CD4-positive, alpha-beta T cell treated with Interleukin-12 subunit alpha and Interleukin-12 subunit beta, for 1 hour (primary cell): Measurements from ENCODE around the gene SPPL2B.
"Not testable (repeated sequence)": the region's sequence is repeated elsewhere in the genome, so short reads cannot be mapped to it uniquely, and the experiment has no call there.

ENCODE experiments used
- DNase-seq: peaks from one replicate; pipeline ENCODE4 v3.0.0-alpha.2; 2020

Gene SPPL2B

DNA sequence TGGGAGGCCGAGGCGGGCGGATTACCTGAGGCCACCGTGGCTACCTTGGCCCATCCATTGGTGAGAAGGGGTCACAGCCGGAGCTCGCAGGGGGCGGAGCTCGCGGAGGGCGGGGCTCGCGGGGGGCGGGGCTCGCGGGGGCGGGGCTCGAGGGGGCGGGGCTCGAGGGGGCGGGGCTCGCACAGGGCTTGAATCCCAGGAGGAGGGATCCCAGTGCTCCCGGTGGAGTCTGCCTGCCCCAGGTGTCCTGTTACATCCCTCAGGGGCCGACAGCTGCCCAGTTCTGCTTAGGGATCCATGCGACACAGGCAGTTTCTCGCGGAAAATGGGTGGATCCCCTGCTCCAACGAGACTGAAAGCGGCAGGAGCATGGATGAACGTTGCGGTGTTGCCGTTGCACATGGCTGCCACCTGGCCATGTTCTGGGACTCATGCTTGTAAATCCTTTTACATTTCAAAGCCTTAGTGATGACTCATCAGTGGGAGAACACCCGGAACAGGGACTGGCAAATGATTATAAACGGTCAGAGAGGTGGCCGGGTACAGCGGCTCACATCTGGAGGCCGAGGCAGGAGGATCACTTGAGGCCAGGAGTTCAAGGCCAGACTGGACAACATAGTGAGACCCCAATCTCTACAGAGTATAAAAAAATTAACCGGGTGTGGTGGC, 56.7 kb downstream of the SPPL2B start:
- DNase-seq = no peak

DNA sequence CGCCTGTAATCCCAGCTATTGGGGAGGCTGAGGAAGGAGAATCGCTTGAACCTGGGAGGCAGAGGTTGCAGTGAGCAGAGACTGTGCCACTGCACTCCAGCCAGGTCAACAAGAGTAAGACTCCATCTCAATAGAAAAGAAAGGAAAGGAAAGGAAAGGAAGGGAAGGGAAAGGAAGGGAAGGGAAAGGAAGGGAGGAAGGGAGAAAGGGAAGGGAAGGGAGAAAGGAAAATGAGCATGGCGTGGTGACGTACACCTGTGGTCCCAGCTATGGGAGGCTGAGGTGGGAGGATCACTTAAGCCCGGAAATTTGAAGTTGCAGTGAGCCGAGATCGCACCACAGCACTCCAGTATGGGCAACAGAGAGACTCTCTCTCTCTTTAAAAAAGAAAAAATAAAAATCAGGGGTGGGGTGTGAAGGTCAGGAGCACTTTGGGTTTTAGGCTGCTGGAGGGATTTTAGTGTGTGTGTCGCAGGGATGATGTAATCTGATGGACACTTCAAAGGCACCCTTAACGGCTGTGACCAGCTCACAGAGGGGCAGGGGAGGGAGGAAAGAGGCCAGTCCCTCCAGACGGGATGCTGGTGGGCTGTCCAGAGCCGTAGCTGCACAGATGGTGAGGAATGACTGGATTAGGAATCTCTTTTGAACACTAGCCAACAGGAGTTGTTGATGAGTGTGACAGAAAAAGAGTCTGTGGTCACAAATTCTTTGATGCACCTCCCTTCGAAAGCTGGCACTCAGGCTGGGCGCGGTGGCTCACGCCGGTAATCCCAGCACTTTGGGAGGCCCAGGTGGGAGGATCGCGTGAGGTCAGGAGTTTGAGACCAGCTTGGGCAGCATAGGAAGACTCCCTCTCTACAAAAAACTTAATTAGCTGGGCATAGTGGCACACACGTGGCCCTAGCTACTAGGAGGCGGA, 59.1 kb downstream of the SPPL2B start:
- DNase-seq = no peak

DNA sequence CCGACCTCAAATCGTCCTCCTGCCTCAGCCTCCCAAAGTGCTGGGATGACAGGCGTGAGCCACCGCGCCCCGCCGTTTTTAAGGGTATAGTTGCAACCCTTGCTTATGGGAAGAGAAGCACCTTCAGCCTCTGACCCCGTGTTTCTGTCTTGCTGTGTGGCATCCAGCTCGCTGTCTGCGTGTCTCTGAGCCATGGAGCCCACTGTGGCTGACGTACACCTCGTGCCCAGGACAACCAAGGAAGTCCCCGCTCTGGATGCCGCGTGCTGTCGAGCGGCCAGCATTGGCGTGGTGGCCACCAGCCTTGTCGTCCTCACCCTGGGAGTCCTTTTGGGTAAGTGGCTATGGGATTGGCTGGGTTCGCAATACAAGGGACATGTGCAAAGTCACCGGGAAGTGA, 61.1 kb downstream of the SPPL2B start:
- no peak for DNase-seq

DNA sequence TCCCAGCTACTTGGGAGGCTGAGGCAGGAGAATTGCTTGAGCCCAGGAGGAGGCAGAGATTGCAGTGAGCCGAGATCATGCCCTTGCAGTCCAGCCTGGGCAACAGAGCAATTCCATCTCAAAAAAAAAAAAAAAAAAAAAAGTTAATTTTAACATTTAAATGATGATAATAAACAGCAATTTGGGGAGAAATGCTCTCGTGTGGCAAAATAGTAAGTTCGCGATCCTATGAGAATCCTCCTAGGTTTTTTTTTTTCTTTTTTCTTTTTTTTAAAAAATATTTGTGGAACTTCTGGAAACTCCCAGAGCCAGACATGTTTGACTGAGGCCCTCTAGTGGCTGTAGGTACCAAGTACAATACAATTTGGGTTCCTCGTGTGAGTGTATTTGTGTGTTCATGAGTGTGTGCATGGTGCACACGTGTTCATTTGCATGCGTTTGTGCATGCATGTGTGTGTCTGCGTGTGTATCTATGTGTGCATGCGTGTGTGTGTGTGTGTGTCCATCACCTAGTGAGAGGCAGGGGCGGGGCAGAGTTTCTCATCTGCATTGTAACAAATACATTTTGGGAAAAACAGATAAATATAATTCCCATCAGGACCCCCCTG, 62.7 kb downstream of the SPPL2B start:
- peak; percentile 72 for DNase-seq

DNA sequence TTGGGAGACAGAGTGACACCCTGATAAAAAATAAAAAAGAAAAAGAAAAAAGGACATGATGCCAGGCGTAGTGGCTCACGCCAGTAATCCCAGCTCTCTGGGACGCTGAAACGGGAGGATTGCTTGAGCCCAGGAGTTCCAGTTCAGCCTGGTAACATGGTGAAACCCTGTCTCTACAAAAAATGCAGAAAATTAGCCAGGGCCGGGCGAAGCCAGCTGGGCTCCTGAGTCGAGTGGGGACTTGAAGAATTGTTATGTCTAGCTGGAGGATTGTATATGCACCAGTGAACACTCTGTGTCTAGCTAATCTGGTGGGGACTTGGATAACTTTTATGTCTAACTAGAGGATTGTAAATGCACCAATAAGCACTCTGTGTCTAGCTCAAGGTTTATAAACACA, 63.9 kb downstream of the SPPL2B start:
- DNase-seq = no peak

DNA sequence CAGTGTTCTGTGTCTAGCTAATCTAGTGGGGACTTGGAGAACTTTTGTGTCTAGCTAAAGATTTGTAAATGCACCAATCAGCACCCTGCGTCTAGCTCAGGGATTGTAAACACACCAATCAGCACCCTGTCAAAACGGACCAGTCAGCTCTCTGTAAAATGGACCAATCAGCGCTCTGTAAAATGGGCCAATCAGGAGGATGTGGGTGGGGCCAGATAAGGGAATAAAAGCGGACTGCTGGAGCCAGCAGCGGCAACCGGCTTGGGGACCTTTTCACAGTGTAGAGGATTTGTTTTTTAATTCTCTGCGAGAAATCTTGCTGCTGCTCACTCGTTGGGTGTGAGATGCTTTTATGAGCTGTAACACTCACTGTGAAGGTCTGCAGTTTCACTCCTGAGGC, 64.4 kb downstream of the SPPL2B start:
- DNase-seq = peak; percentile 7

DNA sequence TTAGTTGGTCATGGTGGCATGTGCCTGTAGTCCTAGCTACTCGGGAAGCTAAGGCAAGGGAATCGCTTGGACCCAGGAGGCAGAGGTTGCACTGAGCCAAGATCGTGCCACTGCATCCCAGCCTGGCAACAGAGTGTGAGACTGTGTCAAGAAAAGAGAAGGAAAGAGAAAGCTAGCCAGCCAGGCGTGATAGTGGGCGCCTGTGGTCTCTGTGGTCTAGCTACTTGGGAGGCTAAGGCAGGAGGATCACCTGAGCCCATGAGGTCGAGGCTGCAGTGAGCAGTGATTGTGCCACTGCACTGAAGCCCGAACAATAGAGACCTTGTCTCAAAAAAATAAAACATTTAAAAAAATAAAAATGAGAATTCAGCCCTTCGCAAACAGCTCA, 65.6 kb downstream of the SPPL2B start:
- peak; percentile 28 for DNase-seq

DNA sequence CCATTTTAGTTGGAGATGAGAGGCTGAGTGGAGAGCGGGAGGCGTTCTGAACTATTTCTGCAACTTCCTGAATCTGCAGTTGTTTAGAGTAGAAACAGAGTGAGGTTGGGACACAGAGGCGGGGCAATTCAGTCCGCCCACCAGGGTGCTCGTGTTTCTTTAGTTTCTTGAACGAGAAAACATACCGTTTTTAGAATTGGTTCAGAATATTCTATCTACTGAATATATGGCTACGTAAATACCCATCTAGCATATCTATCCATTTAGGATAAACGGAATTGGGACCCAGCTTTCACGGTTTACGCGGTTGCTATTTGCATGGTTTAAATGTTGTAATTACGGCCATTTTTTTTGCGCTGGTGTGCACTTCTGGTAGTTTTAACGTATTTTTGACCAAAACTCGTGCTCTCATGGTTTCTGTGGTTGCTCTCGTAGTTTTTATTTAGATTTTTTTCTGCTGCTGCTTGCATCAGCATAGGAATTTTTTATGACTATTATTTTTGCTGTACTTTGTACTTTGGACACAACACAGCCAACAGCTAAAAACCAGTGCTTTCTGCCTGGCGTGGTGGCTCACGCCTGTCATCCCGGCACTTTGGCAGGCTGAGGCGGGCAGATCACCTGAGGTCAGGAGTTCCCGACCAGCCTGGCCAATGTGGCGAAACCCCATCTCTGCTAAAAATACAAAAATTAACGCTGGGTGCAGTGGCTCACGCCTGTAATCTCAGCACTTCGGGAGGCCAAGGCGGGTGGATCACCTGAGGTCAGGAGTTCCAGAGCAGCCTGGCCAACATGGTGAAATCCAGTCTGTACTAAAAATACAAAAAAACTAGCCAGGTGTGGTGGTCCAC, 66.2 kb downstream of the SPPL2B start:
- DNase-seq = no peak

DNA sequence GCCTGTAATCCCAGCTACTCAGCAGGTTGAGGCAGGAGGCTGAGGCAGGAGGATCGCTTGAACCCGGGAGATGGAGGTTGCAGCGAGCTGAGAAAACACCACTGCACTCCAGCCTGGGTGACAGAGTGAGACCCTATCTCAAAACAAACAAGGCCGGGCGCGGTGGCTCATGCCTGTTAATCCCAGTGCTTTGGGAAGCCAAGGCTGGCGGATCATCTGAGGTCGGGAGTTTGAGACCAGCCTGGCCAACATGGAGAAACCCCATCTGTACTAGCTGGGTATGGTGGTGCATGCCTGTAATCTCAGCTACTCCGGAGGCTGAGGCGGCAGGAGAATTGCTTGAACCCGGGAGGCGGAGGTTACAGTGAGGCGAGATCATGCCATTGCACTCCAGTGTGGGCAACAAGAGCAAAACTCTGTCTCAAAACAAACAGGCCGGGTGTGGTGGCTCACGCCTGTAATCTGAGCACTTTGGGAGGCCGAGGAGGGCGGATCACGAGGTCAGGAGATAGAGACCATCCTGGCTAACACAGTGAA, 66.9 kb downstream of the SPPL2B start:
- not testable (repeated sequence) for DNase-seq

DNA sequence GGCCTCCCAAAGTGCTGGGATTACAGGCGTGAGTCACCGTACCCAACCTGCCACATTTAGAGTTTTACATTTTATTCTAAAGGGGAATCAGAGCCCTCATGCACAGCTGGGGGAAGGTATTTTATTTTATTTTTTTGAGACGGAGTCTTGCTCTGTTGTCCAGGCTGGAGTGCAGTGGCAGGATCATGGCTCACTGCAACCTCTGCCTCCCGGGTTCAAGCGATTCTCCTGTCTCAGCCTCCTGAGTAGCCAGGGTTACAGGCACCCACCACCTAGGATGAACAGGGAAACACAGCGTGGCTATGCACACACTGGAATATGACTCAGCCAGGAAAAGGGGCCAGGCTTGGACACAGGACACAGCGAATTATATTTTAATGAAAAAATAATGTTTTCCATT, 68.7 kb downstream of the SPPL2B start:
- not testable (repeated sequence) for DNase-seq

DNA sequence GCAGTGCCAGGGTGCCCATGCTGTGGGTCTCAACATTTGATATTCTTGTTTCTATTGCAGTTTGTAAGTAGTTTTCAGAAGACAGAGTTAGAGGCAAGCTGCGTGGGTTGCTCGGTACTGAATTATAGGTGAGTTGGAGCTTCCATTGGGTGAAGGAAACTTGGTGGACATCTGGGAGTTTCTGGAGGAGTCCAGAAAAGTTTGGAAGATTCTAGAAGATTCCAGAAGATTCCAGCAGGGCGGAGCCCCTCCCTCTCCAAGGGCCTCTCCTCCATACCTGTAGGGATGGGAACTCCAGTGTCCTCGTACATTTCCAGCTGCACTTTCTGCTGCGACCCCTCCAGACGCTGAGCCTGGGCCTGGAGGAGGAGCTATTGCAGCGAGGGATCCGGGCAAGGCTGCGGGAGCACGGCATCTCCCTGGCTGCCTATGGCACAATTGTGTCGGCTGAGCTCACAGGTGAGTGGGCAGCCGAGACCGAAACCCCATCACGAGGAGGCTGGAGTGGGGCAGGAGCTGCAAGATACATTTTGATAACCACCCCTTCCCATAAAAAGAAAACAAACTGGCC, 70.3 kb downstream of the SPPL2B start:
- DNase-seq = no peak

DNA sequence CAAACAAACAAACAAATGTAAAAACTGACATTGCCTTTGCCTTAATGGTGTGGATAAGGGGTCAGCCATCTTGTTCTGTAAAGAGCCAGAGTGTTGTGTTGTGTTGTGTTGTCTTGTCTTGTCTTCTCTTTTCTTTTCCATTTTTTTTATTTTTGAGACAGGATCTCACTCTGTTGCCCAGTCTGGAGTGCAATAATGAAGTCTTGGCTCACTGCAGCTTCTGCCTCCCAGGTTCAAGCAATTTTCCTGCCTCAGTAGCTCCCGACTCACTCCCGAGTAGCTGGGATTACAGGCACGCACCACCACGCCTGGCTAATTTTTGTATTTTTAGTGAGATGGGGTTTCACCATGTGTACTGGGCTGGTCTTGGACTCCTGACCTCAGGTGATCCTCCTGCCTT, 71.1 kb downstream of the SPPL2B start:
- no peak for DNase-seq
